ENCODE results near the gene LBP.

- TF ChIP-seq CREB5 (CRISPR knock-in tag; IDR thresholded peaks at IDR 0.05; ENCODE audit: low read depth) (no peak), ZFP30 (CRISPR knock-in tag; IDR thresholded peaks at IDR 0.05) (no peak), PATZ1 (CRISPR knock-in tag; IDR thresholded peaks at IDR 0.05; ENCODE audit: borderline replicate concordance) (no peak), SNAI2 (CRISPR knock-in tag; IDR thresholded peaks at IDR 0.05) (no peak), ZNF8 (CRISPR knock-in tag; IDR thresholded peaks at IDR 0.05) (no peak), GLIS3 (CRISPR knock-in tag; IDR thresholded peaks at IDR 0.05) (no peak)
- TF ChIP-seq, protein P1, sequence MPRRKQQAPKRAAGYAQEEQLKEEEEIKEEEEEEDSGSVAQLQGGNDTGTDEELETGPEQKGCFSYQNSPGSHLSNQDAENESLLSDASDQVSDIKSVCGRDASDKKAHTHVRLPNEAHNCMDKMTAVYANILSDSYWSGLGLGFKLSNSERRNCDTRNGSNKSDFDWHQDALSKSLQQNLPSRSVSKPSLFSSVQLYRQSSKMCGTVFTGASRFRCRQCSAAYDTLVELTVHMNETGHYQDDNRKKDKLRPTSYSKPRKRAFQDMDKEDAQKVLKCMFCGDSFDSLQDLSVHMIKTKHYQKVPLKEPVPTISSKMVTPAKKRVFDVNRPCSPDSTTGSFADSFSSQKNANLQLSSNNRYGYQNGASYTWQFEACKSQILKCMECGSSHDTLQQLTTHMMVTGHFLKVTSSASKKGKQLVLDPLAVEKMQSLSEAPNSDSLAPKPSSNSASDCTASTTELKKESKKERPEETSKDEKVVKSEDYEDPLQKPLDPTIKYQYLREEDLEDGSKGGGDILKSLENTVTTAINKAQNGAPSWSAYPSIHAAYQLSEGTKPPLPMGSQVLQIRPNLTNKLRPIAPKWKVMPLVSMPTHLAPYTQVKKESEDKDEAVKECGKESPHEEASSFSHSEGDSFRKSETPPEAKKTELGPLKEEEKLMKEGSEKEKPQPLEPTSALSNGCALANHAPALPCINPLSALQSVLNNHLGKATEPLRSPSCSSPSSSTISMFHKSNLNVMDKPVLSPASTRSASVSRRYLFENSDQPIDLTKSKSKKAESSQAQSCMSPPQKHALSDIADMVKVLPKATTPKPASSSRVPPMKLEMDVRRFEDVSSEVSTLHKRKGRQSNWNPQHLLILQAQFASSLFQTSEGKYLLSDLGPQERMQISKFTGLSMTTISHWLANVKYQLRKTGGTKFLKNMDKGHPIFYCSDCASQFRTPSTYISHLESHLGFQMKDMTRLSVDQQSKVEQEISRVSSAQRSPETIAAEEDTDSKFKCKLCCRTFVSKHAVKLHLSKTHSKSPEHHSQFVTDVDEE (CRISPR knock-in tag; IDR thresholded peaks at IDR 0.05), result no peak
These were observed 9.6 kb upstream of the LBP start for GRCh38 chr20:38336726-38337125.
